GM18517 (cell line): ENCODE measurements around the gene MEG3.

Experiments
- ATAC-seq: cut with Tn5 transposase; IDR thresholded peaks from one replicate; pipeline ENCODE4 v1.9.1; 2021; ENCODE audit warnings: mild to moderate bottlenecking, moderate library complexity; ENCODE audit not compliant: unreplicated experiment

The MEG3 gene

DNA sequence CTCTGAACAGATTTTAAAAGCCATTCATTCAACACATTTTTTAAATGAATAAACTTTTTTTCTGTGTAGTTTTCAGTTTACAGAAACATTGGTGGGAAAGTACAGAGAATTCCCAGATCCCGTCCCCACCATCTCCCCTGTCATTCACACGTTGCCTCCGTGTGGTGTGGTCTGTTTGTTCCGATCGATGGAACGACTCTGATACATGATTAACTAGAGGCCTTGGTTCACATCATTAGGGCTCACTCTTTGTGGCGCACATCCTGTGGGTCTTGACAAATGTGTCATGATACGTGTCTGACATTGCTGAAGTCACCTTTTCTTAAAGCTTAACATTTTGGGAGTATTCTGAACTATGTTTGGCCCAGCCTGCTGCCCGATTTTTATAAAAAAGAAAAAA is 18.5 kb downstream of the MEG3 start:
- no peak for ATAC-seq

DNA sequence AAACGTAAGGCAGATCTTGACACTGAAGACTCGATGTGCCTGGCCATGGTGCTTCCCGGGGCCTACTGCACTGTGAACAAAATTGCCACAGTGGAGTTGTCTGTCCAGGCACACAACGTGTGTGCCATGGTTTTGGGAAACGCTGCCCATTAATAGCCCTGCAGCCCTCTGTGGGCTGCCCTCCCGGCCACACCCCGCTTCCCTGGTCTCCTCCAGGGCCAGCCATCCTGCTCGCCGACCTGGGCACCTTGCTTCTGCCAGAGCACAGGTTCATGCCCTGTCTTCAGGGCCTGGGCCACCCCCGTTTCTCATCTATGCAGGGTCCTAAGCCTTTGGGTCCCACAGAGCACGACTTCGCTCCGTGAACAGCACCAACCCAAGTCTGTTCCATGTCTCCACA is 18.9 kb downstream of the MEG3 start:
- no peak for ATAC-seq

DNA sequence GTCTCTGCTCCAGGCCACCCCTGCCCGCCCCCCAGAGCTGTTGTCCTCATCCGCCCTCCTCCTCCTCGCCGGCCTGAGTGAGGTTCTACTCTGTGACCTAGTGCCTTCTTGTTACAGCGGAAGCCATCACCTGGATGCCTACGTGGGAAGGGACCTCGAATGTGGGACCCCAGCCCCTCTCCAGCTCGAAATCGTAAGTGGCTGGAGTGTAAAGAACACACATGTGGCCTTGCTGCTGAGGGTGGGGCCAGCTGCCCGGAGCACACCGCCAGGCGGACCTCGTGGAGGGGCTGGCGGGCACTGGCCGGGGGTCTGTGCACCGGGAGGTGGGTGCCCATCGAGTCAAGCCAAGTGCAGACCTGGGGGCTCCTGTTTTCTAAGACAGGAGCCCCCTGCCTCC is 19.4 kb downstream of the MEG3 start:
- ATAC-seq: no peak

DNA sequence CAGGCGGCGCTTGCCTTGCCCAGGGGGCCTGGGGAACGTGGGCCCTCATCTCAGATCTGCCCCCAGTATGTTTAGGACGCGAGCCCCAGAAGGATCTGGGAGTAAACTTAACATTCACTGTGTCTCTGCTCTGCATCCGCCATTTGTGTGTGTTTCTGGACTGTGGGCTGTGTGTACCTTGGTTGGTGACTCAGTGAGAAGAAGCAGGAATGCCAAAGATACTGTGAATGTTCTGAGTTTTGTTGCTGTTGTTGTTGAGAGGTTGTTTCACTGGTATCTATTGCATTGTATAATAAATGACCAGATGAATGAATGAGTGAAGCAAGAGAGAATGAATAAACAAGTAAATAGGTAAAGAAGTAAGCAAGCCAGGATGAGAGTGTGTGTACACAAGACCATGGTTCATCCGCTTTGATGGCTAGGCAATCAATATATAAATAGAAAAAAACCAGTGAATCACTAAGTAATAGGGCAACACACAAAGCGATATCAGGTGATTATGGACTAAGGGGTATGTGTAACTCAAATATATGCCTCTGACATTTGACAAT is 20.5 kb downstream of the MEG3 start:
- no peak for ATAC-seq

DNA sequence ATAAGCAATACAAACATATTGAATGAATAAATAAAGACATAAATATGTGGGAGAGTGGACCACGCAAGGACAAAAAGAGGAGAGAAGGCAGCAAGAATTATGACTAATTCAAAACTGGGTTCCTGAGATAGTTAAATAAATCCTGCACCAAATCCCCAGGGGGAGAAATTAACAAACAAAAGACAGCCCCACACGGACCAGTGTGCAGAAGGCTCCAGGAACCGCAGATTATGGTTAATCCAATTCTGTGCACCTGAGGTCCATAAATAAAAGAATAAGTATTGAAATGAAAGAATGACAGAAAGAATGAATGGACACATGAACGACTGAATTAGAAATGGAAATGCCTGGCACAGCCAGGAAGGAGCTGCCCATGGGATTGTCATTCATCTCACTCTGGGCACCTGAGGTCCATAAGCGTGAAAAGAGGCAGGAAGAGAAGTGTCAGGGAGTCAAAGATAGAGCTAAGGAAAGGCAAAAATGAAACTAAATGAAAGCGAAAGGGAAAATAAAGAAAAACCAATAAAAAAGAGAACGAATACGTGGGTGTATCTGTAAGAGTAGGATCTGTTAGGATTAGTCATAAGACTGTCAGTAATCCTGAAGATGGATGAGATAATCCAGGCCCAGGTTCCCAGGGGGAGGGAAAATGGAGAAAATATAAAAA is 23.3 kb downstream of the MEG3 start:
- no peak for ATAC-seq

DNA sequence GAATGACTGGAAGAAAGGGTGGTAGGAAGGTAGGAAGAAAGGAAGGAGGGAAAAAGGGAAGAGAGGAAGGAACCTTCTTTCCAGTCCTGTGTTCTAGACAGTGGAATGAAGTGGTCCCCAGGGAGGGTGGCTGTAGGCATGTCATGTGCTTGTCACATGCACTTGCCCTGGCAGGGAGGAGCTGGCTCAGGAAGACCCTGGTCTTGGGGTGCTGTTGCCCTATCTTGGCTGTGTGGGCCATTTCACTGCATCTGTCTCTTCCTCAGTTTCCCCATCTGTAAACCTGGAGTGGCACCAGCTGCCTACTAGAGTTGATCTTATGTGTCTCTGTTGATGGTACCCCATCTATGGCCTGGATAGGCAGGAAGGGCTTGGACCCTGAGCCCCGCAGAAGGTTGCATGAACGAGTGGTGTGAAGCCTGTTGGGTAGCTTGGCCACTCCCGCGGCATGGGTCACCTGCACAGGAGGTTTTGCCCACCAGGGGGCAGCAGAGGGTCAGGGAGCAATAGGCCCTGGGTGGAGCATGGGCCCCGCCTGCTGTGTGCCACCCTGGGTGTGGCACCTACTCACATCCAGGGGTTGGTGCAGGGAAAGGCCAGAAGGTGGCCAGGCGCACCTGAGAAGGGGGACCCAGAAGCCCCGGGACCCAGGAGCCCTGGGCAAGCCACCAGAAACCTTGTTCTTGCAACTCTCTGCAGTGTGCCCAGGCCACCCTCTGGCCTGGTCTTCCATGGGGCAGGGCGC is 25.1 kb downstream of the MEG3 start:
- no peak for ATAC-seq

DNA sequence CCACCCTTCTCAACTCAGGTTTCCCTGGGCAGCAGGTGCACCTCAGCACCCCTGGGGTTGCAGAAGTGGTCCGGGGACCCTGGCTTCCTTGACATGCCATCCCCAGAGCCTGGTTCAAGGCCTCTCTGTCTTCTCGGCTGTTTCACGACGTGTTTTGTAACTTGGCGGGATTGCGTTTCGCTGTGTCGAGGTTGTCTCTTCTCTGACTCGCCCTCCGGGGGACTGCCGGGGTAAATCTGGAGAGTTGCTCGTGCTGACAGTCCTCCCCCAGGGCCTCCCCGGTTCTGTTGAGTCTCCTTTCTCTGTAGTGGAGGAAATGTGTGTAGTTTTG is 25.6 kb downstream of the MEG3 start:
- no peak for ATAC-seq

DNA sequence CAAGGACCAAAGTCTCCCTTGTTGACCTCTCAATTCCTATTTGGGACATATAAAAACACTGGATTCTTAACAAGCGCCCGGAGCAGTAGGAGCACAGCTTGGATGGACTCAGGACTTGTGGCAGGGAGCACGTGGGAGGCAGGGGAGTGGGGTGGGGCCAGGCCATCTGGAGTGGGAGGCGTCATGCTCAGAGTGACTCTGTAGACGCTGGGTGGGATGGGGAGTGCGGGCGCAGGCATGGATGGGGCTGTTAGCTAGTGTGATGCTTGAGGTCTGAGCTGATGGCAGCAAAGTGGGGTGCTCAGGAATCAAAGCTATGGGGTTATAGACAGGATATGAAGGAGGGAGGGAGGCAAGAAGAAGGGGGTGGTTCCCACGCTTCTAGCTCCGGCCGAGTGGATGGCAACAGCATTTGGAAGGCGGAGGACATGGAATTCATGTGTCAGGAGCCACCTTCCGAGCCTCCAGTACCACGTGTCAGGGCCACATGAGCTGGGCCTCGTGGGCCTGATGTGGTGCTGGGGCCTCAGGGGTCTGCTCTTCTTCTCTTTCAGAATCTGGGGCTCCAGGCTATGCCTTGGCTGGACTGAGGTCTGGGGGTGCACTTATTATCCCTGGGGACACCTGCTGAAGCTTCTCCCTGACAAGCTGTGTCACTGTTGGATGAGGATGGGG is 26.2 kb downstream of the MEG3 start:
- ATAC-seq: no peak

DNA sequence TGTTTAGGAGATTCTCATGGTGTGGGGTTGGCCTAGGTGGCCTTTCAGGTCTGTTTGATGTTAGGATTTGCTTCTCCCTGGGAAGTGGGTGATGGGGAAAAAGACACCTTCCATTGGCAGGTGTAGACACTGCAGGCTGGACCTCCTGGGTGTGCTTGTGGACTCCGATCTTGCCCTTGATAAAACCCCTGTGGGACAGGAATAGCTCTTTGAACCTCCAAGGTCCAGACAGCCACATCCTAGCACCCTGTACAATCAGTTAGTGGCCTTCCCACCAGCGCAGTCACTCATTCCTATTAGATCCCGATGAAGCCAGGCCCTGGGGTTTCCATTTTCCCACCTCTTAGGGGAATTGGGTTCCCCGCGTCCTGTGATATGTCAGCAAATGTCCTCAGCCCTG is 28.5 kb downstream of the MEG3 start:
- ATAC-seq: no peak

DNA sequence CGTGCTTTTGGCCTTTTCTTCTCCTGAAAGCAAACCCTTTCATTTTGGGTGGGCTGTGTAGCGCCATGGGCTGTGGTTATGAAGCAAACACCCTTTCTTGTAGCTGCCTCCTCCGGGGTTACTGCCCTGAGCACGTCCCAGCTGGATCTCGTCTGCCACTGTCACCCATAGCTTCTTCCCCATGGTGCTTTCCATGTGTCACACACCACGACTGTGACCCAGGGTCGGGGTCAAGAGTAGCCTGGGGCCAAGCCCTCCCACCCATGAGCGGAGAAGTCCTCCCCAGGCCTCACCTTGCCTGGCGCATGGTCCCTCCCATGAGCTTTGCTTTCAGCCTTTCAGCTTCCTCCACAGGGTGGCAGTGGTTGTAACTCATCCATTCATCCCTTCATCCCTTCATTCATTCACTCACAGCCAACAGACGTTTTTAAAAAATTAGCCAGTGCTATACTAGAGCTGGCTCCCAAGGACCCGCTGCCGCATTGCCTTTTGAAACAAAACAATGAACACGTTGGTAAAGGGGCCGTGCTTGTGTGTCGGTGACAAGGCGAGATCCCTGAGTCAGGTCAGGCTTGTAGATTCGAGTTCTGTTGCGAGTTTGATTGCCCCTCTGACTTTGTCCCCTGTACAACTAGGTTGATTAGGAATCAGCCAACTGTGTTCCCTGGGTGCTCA is 29.5 kb downstream of the MEG3 start:
- ATAC-seq: no peak

DNA sequence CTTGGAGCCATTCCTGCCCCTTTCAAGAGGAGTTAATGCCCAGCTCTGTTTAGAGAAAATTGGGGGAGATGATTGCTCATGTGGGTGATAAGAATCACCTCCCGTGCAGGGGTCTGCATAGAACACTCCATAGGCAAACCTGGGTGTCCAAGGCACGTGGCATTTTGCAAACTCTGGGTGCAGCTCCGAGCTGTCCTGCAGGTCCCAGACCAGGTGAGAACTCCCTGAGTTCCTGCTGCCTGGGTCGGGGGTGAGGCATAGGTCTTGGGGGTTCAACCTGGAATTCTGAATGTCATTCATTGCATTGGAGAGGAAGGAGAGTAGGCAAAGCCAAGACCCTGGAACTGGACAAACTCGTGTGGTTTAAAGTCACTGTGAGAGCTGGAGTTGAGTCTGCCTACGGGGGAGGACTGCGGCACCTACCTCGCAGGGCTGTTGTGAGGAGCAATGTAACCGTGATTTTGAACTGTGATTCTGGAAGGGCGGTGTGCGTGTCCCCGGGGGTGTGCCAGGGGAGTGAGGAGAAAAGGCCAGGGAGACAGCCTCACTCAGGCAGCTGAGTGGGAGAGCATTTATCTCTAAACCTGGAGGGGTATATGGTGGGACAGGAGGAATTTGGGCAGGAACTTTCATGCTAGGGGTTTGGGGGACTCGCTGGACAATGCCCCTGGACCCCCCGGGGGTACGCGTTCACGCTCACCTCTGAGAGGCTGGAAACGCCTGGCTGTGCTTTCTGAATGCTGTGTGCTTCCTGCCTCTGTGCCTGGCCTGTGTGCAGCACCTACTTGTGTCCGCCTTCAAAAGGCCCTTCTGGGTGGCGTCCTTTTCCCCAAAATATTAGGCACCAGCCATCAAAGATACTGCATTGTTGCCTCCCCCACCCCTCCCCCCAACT is 30.4 kb downstream of the MEG3 start:
- ATAC-seq: no peak

DNA sequence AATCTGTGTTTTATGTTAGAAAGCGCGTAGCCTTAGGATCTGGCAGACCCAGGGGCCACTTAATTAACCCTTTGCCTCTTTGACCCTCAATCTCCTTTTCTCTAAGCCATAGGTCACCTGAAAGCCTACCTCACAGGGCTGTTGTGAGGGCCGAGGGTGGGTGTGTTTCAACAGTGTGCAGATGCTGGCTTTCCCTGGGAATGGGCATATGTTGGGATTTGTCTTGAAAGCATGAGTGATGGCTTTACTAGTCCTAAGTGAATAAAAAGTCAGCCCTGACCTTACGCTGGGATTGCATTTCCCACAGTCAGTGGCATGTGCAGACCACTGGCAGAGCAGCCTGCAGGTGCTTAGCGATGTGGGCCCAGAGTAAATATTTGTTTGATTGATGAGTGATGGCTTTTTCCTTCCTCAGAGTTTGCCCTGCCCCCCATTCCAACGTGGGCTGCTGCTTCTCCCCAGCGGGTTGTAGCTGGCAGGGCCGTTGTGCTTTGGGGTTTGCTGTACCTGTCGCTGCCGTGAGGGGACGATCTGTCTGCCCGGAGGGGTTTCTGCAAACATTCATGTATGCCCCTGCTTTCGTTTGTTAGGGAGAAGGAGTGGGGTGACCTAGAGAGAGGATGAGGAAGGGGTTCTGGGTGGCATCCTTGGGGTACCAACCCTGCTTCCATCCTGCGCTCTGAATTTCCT is 31.5 kb downstream of the MEG3 start:
- no peak for ATAC-seq

DNA sequence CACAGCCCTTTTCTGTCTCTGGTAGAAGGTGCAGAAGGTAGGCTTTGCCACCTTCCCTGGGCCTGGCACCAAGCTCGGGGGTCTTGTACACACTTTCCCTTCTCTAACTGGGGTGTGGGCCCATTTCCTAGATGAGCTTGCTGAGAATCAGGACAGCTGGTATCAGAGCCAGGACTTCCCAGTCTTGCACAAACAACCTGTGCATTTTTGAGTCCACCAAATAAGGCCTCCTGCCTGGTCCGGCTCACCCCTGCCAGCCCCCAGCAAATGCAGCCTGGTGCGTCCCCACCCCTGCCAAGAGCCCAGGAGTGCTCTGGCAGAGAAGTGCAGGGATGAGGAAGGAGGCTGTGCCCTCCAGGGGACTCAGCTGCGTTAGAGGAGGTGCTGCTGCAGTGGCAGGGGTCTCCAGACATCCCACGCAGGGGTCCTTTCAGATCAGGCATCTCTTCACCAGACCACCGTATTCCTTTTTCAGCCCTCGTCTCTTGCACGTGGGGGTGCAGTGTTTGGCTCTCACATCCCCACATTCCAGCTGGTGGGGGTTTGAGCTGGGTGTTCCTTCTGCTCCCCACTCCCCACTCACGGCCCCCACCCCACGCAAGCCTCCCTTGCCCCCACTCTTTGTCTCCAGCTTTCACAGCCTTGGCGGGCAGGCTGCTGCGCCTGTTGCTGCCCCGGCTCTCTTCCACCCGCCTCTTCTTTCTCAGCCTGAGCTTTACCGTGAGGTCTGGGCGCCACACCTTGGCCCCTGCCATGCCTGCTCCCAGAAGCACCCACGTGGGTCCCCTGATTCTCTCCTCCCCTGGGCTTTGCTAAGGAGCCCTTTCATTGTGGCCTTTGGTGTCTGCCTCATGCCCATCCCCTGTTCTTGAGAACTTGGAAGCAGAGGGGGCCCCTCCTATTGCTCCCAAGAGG is 32.3 kb downstream of the MEG3 start:
- ATAC-seq: no peak

DNA sequence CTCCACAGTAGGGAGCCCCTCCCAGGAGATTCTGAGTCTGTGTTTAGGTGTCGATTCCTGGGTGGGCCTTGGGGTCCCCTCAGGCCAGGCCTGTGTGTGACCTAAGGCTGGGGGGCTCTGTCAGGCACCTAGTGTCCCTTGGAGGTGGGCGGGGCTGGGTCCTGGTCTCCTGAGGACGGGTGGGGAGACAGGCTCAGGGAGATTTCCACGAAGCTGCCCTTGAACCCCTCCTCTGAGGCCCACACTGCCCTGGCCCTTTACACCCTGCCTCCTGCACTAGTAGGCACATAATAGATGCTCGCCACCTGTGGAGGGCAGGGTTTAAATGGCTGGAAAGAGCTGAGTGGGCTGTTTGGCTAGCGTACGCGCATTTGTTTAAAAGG is 32.9 kb downstream of the MEG3 start:
- ATAC-seq: no peak

DNA sequence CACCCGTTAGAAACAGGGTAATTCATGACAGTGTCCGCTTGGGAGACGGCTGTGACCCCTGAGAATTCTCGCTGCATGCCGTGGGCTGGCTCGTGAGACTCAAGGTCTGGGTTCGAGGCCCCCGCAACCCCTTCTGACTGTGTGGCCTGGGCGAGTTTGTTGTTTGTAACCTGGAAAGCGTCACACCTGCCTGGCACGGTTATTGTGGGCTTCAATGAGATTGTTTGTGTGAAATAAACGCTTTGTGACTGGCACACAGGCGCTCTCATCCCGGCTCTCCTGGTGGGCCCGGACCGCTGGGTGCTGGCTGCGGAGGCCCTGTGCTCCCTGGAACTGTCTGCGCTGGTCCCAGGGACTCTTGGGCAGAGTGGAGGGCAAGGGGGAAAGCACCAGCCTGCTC is 33.9 kb downstream of the MEG3 start:
- no peak for ATAC-seq

DNA sequence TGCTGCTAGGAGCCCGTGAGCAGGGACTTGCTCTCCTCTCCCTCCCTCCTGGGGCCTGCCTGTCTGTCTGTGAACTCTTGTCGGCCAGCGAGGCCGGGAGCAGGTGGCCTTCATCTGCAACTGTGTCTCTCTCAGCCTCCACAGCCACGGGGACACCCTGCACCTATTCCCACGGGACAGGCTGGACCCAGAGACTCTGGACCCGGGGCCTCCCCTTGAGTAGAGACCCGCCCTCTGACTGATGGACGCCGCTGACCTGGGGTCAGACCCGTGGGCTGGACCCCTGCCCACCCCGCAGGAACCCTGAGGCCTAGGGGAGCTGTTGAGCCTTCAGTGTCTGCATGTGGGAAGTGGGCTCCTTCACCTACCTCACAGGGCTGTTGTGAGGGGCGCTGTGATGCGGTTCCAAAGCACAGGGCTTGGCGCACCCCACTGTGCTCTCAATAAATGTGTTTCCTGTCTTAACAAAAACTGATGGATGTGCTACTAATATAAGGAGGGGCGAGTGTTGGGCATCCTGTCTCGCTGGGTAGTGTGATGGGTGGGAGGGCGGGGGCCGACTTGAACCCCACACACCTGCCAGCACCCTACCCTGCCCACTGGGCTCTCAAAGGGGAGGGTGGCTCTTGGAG is 34.8 kb downstream of the MEG3 start:
- ATAC-seq: no peak

DNA sequence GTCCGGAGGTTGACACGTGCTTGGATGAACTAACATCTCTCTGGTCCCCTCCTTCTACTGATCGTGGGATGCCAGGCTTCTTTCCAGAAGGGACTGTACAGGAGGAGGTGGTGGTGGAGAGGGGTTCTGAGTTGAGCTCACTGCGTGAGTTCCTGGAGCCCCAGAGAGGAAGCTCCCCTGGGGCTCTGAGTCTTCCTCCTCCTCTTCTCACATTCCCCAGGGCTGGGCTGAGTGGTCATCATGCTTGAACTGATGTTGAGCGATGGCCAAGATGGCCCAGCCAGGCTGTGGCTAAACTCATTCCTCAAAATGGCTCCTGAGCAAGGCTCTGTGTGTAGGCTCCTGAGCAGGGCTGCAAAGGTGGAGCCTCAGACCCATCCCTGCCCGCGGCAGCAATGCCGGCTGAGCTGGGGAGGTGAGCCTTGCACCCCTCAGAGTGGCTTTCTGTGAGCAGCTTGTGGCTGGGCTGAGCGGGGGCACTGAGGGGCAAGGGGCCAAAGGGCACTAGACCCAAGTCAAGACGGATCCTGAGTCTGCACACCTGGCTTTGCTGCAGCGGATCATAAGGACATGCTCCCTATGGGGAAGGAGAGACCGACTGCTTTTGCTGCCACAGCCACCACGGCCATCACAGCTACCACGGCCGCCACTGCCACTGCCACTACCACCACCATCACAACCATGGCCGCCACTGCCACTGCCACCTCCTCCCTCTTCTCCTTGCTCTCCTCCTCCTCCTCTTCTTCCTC is 35.4 kb downstream of the MEG3 start:
- no peak for ATAC-seq

DNA sequence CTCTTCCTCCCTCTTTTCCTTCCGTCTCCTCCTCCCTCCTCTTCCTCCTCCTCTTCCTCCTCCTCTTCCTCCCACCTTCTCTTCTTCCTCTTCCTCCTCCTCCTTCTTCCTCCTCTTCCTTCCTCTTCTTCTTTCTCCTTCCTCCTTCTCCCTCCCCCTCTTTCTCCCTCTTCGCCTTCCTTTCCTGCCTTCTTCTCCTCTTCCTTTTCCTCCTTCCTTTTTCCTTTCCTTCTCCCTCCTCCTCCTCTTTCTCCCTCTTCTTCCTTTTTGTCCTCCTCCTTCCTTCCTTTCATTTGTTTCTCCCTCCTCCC is 36.0 kb downstream of the MEG3 start:
- no peak for ATAC-seq
